SKM-1 treated with dmso at 0.1 percent for 144 hours (cell line): ENCODE results near the gene CLCC1.

Experiments used
- DNase-seq: peaks from one replicate; lab custom pipeline; 2025; ENCODE audit not compliant: unreplicated experiment; lab: John Stamatoyannopoulos, UW

The CLCC1 gene

GRCh38 chr1:108916788-108917187 lies 46.5 kb downstream of the CLCC1 start:
- DNase-seq = no peak
